GM19351 (cell line): ENCODE results near the gene KAT6B.

Experiments used
- ATAC-seq: cut with Tn5 transposase; IDR thresholded peaks from one replicate; pipeline ENCODE4 v1.9.1; 2021; ENCODE audit warnings: mild to moderate bottlenecking, moderate library complexity; ENCODE audit not compliant: unreplicated experiment

The KAT6B gene

GRCh38 chr10:75057680-75058079 is 231.3 kb downstream of the KAT6B start:
- ATAC-seq = no peak

GRCh38 chr10:75058161-75058560 is 231.8 kb downstream of the KAT6B start:
- ATAC-seq = no peak

GRCh38 chr10:75061709-75062505 is 235.5 kb downstream of the KAT6B start:
- ATAC-seq = no peak

GRCh38 chr10:75062506-75063299 is 236.3 kb downstream of the KAT6B start:
- ATAC-seq = no peak

- ATAC-seq = no peak
Observed at GRCh38 chr10:75063461-75064230, 237.2 kb downstream of the KAT6B start.

- no peak for ATAC-seq
Observed at GRCh38 chr10:75065076-75065475, 238.7 kb downstream of the KAT6B start.

GRCh38 chr10:75066271-75066670 is 239.9 kb downstream of the KAT6B start:
- no peak for ATAC-seq

GRCh38 chr10:75067272-75067671 is 240.9 kb downstream of the KAT6B start:
- ATAC-seq = no peak

GRCh38 chr10:75068523-75068922 is 242.1 kb downstream of the KAT6B start:
- no peak for ATAC-seq

GRCh38 chr10:75070476-75070875 is 244.1 kb downstream of the KAT6B start:
- no peak for ATAC-seq

GRCh38 chr10:75070961-75071428 is 244.6 kb downstream of the KAT6B start:
- ATAC-seq = no peak

GRCh38 chr10:75071756-75072155 is 245.4 kb downstream of the KAT6B start:
- ATAC-seq = no peak

- no peak for ATAC-seq
Observed at GRCh38 chr10:75072727-75073126, 246.3 kb downstream of the KAT6B start.

- no peak for ATAC-seq
Observed at GRCh38 chr10:75073442-75073841, 247.0 kb downstream of the KAT6B start.

- no peak for ATAC-seq
Observed at GRCh38 chr10:75074711-75075445, 248.5 kb downstream of the KAT6B start.

- ATAC-seq = no peak
Observed at GRCh38 chr10:75076348-75076747, 249.9 kb downstream of the KAT6B start.

- ATAC-seq = no peak
Observed at GRCh38 chr10:75079436-75080083, 253.2 kb downstream of the KAT6B start.

GRCh38 chr10:75080554-75080953 is 254.2 kb downstream of the KAT6B start:
- no peak for ATAC-seq

- ATAC-seq = no peak
Observed at GRCh38 chr10:75081379-75081778, 255.0 kb downstream of the KAT6B start.
